ENCODE data around the gene COL5A1. TPM values are rescaled to one million over a fixed set of nuclear protein-coding genes. Genes with fewer than 3 reads are reported as not detected.

COL5A1 gene
- total RNA-seq, 2 donors from 2014 or later, result 127 to 129 TPM

DNA sequence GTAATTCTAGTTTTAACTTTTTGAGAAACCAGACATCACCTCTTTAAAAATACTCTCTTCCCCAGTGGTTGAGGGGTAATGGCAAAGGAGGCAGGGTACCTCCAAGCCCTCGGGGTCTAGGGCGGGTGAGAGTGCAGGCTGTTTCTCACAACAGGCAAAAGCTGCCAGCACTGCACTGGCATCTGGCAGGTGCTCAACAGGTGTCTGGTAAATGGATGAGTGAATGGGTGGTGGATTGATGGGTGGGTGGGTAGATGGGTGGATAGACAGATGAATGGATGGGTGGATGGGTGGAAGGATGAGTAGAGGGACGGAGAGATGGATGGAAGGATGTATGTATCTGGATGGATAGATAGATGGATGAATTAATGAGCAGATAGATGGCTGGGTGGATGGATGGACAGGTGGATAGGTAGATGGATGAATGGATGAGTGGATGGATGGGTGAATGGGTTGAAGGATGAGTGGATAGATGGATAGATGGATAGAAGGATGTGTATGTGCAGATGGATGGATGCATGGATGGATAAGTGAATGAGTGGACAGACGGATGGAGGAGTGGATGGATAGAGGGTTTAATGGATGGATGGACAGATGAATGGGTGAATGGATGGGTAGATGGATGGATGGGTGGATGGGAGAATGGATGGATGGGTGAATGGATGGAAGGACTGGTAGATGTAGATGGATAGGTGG lies 84.6 kb downstream of the COL5A1 start:
- TF ChIP-seq, protein P1, sequence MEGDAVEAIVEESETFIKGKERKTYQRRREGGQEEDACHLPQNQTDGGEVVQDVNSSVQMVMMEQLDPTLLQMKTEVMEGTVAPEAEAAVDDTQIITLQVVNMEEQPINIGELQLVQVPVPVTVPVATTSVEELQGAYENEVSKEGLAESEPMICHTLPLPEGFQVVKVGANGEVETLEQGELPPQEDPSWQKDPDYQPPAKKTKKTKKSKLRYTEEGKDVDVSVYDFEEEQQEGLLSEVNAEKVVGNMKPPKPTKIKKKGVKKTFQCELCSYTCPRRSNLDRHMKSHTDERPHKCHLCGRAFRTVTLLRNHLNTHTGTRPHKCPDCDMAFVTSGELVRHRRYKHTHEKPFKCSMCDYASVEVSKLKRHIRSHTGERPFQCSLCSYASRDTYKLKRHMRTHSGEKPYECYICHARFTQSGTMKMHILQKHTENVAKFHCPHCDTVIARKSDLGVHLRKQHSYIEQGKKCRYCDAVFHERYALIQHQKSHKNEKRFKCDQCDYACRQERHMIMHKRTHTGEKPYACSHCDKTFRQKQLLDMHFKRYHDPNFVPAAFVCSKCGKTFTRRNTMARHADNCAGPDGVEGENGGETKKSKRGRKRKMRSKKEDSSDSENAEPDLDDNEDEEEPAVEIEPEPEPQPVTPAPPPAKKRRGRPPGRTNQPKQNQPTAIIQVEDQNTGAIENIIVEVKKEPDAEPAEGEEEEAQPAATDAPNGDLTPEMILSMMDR (IDR thresholded peaks at IDR 0.05), result no peak
- DNase-seq (ENCODE audit: low spot score) (no peak), ATAC-seq (ENCODE audit: insufficient number of reproducible peaks, low FRiP score, low read depth) (no peak)
- Histone ChIP-seq H3K36me3 (peaks cover 28% of the 10 kb centered on the region), H3K27me3 (replicated peaks; ENCODE audit: insufficient read depth) (no peaks in the 10 kb centered on the region), H3K4me1 (ENCODE audit: control insufficient read depth in 1 of 2, low read depth in 2 of 2) (peaks cover 0 to 4% of the 10 kb centered on the region in 2 donors), H3K27ac (no peak overlapping the region), H3K9me3 (no peaks in the 10 kb centered on the region), H3K4me3 (no peak overlapping the region)

DNA sequence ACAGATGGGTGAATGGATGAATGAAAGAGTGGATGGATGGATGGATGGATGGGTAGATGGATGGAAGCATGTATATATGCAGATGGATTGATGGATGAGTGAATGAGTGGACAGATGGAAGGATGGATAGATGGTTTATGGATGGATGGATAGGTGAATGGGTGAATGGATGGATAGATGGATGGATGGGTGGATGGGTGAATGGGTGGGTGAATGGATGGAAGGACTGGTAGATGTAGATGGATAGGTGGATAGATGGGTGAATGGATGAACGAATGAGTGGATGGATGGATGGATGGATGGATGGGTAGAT lies 85.1 kb downstream of the COL5A1 start:
- ATAC-seq (ENCODE audit: insufficient number of reproducible peaks, low FRiP score, low read depth) (no peak), DNase-seq (ENCODE audit: low spot score) (no peak)
- Histone ChIP-seq H3K4me1 (ENCODE audit: control insufficient read depth in 1 of 2, low read depth in 2 of 2) (peaks cover 0 to 4% of the 10 kb centered on the region in 2 donors), H3K27ac (no peak overlapping the region), H3K36me3 (peaks cover 29% of the 10 kb centered on the region), H3K27me3 (replicated peaks; ENCODE audit: insufficient read depth) (no peaks in the 10 kb centered on the region), H3K9me3 (no peaks in the 10 kb centered on the region), H3K4me3 (no peak overlapping the region)
- TF ChIP-seq, protein P1 (IDR thresholded peaks at IDR 0.05), result no peak

DNA sequence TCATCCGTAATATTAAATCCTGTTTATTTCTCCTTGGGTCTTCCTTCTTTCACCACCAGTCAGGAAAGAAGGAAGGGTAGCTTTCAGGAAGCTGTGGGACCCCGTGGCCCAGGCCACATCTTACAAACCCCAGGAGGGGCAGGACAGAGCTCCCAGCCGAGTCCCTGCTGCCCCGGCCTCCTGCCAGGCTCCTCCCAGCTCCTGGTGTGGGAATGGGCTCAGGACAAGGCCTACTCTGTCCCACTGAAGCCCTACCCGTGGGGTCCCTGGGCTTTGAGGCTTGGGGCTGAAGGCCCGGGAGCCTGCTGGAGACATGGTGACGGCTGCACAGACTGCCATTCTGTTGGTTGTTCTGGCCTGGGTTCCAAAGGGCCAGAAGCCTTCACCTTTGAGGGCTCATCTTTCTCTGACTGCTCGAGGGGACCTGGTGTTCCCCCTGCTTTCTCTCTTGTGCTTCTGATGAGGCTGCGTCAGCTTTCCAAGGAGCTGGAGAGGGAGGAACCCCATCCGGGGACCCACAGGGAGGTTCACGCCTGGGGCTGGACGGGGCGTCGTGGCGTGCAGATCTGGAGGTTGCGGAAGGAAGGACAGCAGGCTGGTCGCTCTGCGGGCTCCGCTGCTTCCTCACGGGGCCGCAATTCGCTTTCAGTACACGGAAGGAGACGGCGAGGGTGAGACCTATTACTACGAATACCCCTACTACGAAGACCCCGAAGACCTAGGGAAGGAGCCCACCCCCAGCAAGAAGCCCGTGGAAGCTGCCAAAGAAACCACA lies 86.6 kb downstream of the COL5A1 start:
- H3K4me3 ChIP-seq, result no peak overlapping the region
- no peak for ATAC-seq (ENCODE audit: insufficient number of reproducible peaks, low FRiP score, low read depth)
- no peaks in the 10 kb centered on the region for H3K27me3 ChIP-seq (replicated peaks; ENCODE audit: insufficient read depth)
- TF ChIP-seq, protein P1 (IDR thresholded peaks at IDR 0.05), result no peak
- H3K9me3 ChIP-seq, result no peaks in the 10 kb centered on the region
- peaks cover 0 to 4% of the 10 kb centered on the region in 2 donors for H3K4me1 ChIP-seq (ENCODE audit: control insufficient read depth in 1 of 2, low read depth in 2 of 2)
- no peak for DNase-seq (ENCODE audit: low spot score)
- H3K27ac ChIP-seq, result no peak overlapping the region
- peaks cover 42% of the 10 kb centered on the region for H3K36me3 ChIP-seq

DNA sequence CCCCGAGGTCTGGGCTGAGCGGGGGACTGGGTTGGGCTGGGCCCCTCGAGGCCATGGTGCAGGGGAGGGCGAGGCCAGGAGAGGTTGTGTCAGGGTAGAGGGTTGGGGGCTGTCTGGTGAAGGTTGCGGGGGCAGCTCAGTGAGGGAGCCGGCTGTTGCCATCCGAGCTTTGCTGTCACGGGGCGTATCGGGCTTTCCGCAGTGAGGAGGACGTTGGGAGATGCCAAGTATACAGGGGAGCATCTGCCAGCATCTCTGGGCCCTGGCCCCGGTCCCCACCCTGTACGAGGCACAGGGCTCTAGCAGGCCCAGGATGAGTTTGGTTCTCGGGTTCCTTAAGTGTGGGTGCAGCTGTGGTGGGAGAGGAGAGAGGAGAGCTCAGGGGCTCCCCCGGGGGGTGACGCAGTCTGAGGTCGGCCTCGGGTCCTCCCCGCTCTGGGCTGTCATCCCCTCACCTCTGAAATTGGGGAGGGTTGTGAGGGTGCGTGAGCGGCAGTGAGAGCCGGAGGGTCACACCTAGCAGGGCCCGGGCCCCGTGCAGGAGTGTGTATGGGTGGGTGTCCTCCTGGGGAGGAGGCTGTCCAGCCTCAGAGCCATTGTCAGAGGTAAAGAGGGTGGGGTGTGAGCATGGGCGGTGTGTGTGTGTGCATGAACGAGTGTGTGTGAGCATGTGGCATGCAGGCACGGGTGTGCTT lies 87.3 kb downstream of the COL5A1 start:
- DNase-seq (ENCODE audit: low spot score), result no peak
- no peak overlapping the region for H3K27ac ChIP-seq
- ATAC-seq (ENCODE audit: insufficient number of reproducible peaks, low FRiP score, low read depth), result no peak
- TF ChIP-seq, protein P1 (IDR thresholded peaks at IDR 0.05), result no peak
- no peaks in the 10 kb centered on the region for H3K27me3 ChIP-seq (replicated peaks; ENCODE audit: insufficient read depth)
- peaks cover 42% of the 10 kb centered on the region for H3K36me3 ChIP-seq
- peaks cover 0 to 11% of the 10 kb centered on the region in 2 donors for H3K4me1 ChIP-seq (ENCODE audit: control insufficient read depth in 1 of 2, low read depth in 2 of 2)
- no peak overlapping the region for H3K4me3 ChIP-seq
- no peaks in the 10 kb centered on the region for H3K9me3 ChIP-seq
